GM19099 (cell line): ENCODE data around the gene PADI3.

Experiments used
- POLR2A ChIP-seq: IDR thresholded peaks from 3 replicates; pipeline ENCODE4 v1.6.1; 2011; ENCODE audit warnings: low read depth; ENCODE audit not compliant: insufficient read length; ENCODE audit errors: extremely low read depth

PADI3 gene

GRCh38 chr1:17313530-17314309 is 64.8 kb downstream of the PADI3 start:
- TF ChIP-seq POLR2A = no peak

- TF ChIP-seq POLR2A = no peak
Observed at GRCh38 chr1:17314491-17314971, 65.6 kb downstream of the PADI3 start.

GRCh38 chr1:17315542-17316130 is 66.7 kb downstream of the PADI3 start:
- no peak for TF ChIP-seq POLR2A

- no peak for TF ChIP-seq POLR2A
Observed at GRCh38 chr1:17316704-17317103, 67.8 kb downstream of the PADI3 start.

GRCh38 chr1:17318262-17318661 is 69.4 kb downstream of the PADI3 start:
- TF ChIP-seq POLR2A = no peak

- TF ChIP-seq POLR2A = no peak
Observed at GRCh38 chr1:17319561-17320350, 70.9 kb downstream of the PADI3 start.

- TF ChIP-seq POLR2A = no peak
Observed at GRCh38 chr1:17328855-17329254, 80.0 kb downstream of the PADI3 start.

GRCh38 chr1:17329610-17330009 is 80.7 kb downstream of the PADI3 start:
- no peak for TF ChIP-seq POLR2A

GRCh38 chr1:17330856-17331255 is 82.0 kb downstream of the PADI3 start:
- TF ChIP-seq POLR2A = no peak

- no peak for TF ChIP-seq POLR2A
Observed at GRCh38 chr1:17333081-17333480, 84.2 kb downstream of the PADI3 start.
